Endothelial cell of umbilical vein (primary cell): ENCODE results near the gene BCL2L13. TPM values are rescaled to one million over a fixed set of nuclear protein-coding genes. Genes with fewer than 3 reads are reported as not detected.

ENCODE experiments used
- BruUV-seq: library from RNA; stranded (reverse); fragments of 400-500 nt; replicated peaks from 2 replicates; lab custom pipeline; 2021; lab: Mats Ljungman, UMichigan
- CTCF ChIA-PET: fragments of 300-600, 350-600 bp; sonication (Branson Sonifier 250); formaldehyde crosslinking; loops from one replicate; lab custom pipeline; 2021; ENCODE audit warnings: antibody characterized with exemption, inconsistent platforms; lab: Charles Lee
- POLR2A ChIA-PET: fragments of 300-600, 350-600 bp; sonication (Branson Sonifier 250); formaldehyde crosslinking; loops from one replicate; lab custom pipeline; 2021; ENCODE audit warnings: antibody characterized with exemption, inconsistent platforms; lab: Charles Lee
- DNase-seq: peaks from one replicate; pipeline ENCODE4 v3.0.0-alpha.2; 2011; ENCODE audit warnings: low read depth, low spot score
- FAIRE-seq: peaks from 2 replicates; lab custom pipeline; 2011; peaks lifted over from hg19 to GRCh38; lab: Jason Lieb, UNC
- H2AFZ ChIP-seq: 2 replicates; pipeline ENCODE4 v1.6.0; 2012; ENCODE audit warnings: low read depth, low read length, control low read depth, inconsistent platforms
- H3K27ac ChIP-seq: 2 replicates; pipeline ENCODE4 v1.5.1; 2011; ENCODE audit warnings: low read depth, mild to moderate bottlenecking, control low read depth, low read length, moderate library complexity; ENCODE audit not compliant: insufficient read depth
- H3K27me3 ChIP-seq, 2 experiments: 2 replicates each; pipeline versions ENCODE4 v1.6.0 to v1.6.1; 2011; ENCODE audit warnings: low read length in 2 of 2, mixed read lengths in 1 of 2; ENCODE audit not compliant: control insufficient read depth in 2 of 2, insufficient read depth in 2 of 2
- H3K36me3 ChIP-seq, 2 experiments: 2 replicates in 1 of 2; 3 replicates in 1 of 2; pipeline ENCODE4 v1.5.1; 2011; ENCODE audit warnings: low read length in 2 of 2, mild to moderate bottlenecking in 1 of 2, moderate library complexity in 1 of 2; ENCODE audit not compliant: control insufficient read depth in 2 of 2, insufficient read depth in 2 of 2; ENCODE audit errors: extremely low read depth in 1 of 2
- H3K4me1 ChIP-seq: 3 replicates; pipeline ENCODE4 v1.5.1; 2011; ENCODE audit warnings: mild to moderate bottlenecking, low read length; ENCODE audit not compliant: control insufficient read depth, insufficient read depth; ENCODE audit errors: extremely low read depth
- H3K4me2 ChIP-seq: 2 replicates; pipeline ENCODE4 v1.6.1; 2011; ENCODE audit warnings: low read length, control low read depth, mixed read lengths; ENCODE audit not compliant: insufficient read depth
- H3K4me3 ChIP-seq, 3 experiments: fragments of 200-600 bp in 1 of 3; sonication (generic), shearing (Covaris generic) in 1 of 3; replicated peaks in 1 of 3; 2 replicates each; pipeline ENCODE4 v1.5.1; 2011 to 2016; ENCODE audit warnings: control low read depth in 3 of 3, low read length in 3 of 3, mild to moderate bottlenecking in 2 of 3, inconsistent platforms in 1 of 3, low read depth in 1 of 3, moderate library complexity in 1 of 3; ENCODE audit not compliant: insufficient read depth in 1 of 3
- H3K79me2 ChIP-seq: 2 replicates; pipeline ENCODE4 v1.6.0; 2012; ENCODE audit warnings: low read length, inconsistent platforms; ENCODE audit not compliant: control insufficient read depth, insufficient read depth
- H3K9ac ChIP-seq: replicated peaks from 2 replicates; pipeline ENCODE3; 2011; ENCODE audit warnings: low read length, control low read depth; ENCODE audit not compliant: insufficient read depth; ENCODE audit errors: extremely low read depth
- H3K9me1 ChIP-seq: replicated peaks from 3 replicates; pipeline ENCODE4 v1.6.0; 2011; ENCODE audit warnings: mild to moderate bottlenecking, low read length; ENCODE audit not compliant: control insufficient read depth, insufficient read depth; ENCODE audit errors: extremely low read depth
- H3K9me3 ChIP-seq: replicated peaks from 2 replicates; pipeline ENCODE4 v1.5.1; 2012; ENCODE audit warnings: low read length, inconsistent platforms; ENCODE audit not compliant: control insufficient read depth, insufficient read depth
- H4K20me1 ChIP-seq: replicated peaks from 2 replicates; pipeline ENCODE3; 2011; ENCODE audit warnings: mild to moderate bottlenecking, low read length; ENCODE audit not compliant: control insufficient read depth, insufficient read depth; ENCODE audit errors: extremely low read depth
- CTCF ChIP-seq, 2 donors: IDR thresholded peaks; 1 replicate in 1 of 2; 2 replicates in 1 of 2; pipeline ENCODE4 v1.5.1; 2011; ENCODE audit warnings: low read length in 2 of 2, mild to moderate bottlenecking in 2 of 2, moderate library complexity in 2 of 2, control low read depth in 1 of 2, inconsistent platforms in 1 of 2, low read depth in 1 of 2; ENCODE audit not compliant: insufficient read depth in 1 of 2; ENCODE audit errors: extremely low read depth in 1 of 2
- EZH2 ChIP-seq: IDR thresholded peaks from 2 replicates; pipeline ENCODE4 v1.6.1; 2012; ENCODE audit warnings: borderline replicate concordance, low read depth, mild to moderate bottlenecking, moderate library complexity, low read length, inconsistent platforms; ENCODE audit not compliant: severe bottlenecking
- FOS ChIP-seq: IDR thresholded peaks from 2 replicates; pipeline ENCODE4 v1.6.1; 2011; ENCODE audit warnings: mild to moderate bottlenecking, low read length, moderate library complexity, borderline replicate concordance; ENCODE audit not compliant: insufficient read depth
- GATA2 ChIP-seq: IDR thresholded peaks from 2 replicates; pipeline ENCODE4 v1.7.0; 2011; ENCODE audit warnings: low read depth, mild to moderate bottlenecking, moderate library complexity, mixed read lengths, low read length; ENCODE audit not compliant: insufficient read length, insufficient read depth
- JUN ChIP-seq: IDR thresholded peaks from 2 replicates; pipeline ENCODE4 v1.6.1; 2011; ENCODE audit warnings: borderline replicate concordance, low read depth; ENCODE audit not compliant: insufficient read length, insufficient read depth
- MAX ChIP-seq: IDR thresholded peaks from 2 replicates; pipeline ENCODE4 v1.6.1; 2011; ENCODE audit not compliant: insufficient read depth, insufficient read length
- POLR2A ChIP-seq: IDR thresholded peaks from 2 replicates; pipeline ENCODE4 v1.6.1; 2012; ENCODE audit warnings: low read depth, mild to moderate bottlenecking, control low read depth, low read length
- POLR2AphosphoS5 ChIP-seq: IDR thresholded peaks from 2 replicates; pipeline ENCODE4 v1.6.1; 2012; ENCODE audit warnings: low read depth, mild to moderate bottlenecking, control low read depth, low read length, moderate library complexity; ENCODE audit not compliant: insufficient read depth
- dilution Hi-C: fragments of 300-500 bp; cut with MboI; formaldehyde crosslinking; loops from one replicate; pipeline ENCODE4 v1.15.0; 2019; ENCODE audit warnings: low sequenced_read_pairs; ENCODE audit not compliant: extremely low pct_ligation_motif_present
- intact Hi-C: fragments of 100-400 bp; cut with micrococcal nuclease; formaldehyde crosslinking; loops from one replicate; pipeline ENCODE4 v1.10.0; 2022
- polyA plus RNA-seq, 4 experiments: library from polyadenylated mRNA; depleted of rRNA in 3 of 4; stranded (reverse) in 3 of 4; unstranded in 1 of 4; fragments of >200 nt; gene quantifications; 2 replicates each; pipeline versions ENCODE4 v1.2.1 to v1.2.3, GENCODE V29; 2011 to 2012; ENCODE audit warnings: missing spikeins in 1 of 4
- total RNA-seq: library from RNA; stranded (reverse); gene quantifications from 2 replicates; pipeline ENCODE4 v1.2.3, GENCODE V29; 2021

Gene BCL2L13
- total and polyA plus RNA-seq, 2 donors (not counting 3 experiments of a cell fraction or from before 2014, with no cell fraction given), result 28.1 to 36.2 TPM

DNA sequence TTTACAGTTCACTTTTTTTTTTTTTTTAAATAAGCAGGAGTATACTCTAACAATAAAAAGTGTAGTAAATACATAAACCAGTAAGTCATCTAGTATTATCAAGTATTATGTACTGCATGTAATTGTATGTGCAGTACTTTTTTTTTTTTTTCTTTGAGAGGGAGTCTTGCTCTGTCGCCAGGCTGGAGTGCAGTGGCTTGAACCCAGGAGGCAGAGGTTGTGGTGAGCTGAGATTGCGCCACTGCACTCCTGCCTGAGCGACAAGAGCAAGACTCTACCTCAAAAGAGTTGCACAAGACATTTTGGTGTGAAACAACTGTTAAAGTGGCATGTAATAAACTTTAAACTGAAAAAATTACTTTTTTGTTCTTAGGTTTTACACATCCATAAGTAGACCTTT is 16.7 kb downstream of the BCL2L13 start:
- intact Hi-C loops, result no loop called here
- no TSS peak for BruUV-seq
- Histone ChIP-seq H3K79me2 (peaks cover 1% of the 10 kb centered on the region), H3K4me3 (no peak overlapping the region), H3K9me3 (no peaks in the 10 kb centered on the region), H3K27ac (no peak overlapping the region), H3K36me3 (no peaks in the 10 kb centered on the region), H2AFZ (no peak overlapping the region), H3K9ac (no peak overlapping the region), H3K27me3 (no peaks in the 10 kb centered on the region), H3K4me2 (no peak overlapping the region), H3K9me1 (no peaks in the 10 kb centered on the region), H4K20me1 (no peaks in the 10 kb centered on the region), H3K4me1 (no peaks in the 10 kb centered on the region)
- TF ChIP-seq POLR2A, result no peak
- TF ChIP-seq JUN, result no peak
- no peak for TF ChIP-seq GATA2
- no peak for TF ChIP-seq POLR2AphosphoS5
- no peak for TF ChIP-seq EZH2
- no peak for TF ChIP-seq FOS
- TF ChIP-seq MAX, result no peak
- no peak for TF ChIP-seq CTCF (IDR thresholded peaks at IDR 0.05; ENCODE audit: extremely low read depth in 1 of 2, insufficient read depth in 1 of 2, low read depth in 1 of 2, low read length in 2 of 2)
- FAIRE-seq, result no peak
- ChIA-PET POLR2A (no interaction called here), CTCF (no interaction called here)
- dilution Hi-C loops, result no loop called here
- no peak for DNase-seq
